Kidney (tissue), 14 donors: Measurements from ENCODE around the gene DPYSL3. TPM values are rescaled to one million over a fixed set of nuclear protein-coding genes. Genes with fewer than 3 reads are reported as not detected.
A peak's percentile ranks its signal among the peaks of the same experiment; 100 is the strongest.

ENCODE experiments used
- DNase-seq, 5 donors: peaks; one replicate each; pipeline ENCODE4 v3.0.0-alpha.2; 2013 to 2020
- FAIRE-seq: peaks from 2 replicates; lab custom pipeline; 2012; peaks lifted over from hg19 to GRCh38; lab: Jason Lieb, UNC
- H3K27ac ChIP-seq, 2 donors: one replicate each; pipeline ENCODE4 v1.7.0; 2013; ENCODE audit warnings: low read depth in 2 of 2, low read length in 2 of 2, inconsistent platforms in 1 of 2
- H3K27me3 ChIP-seq: one replicate; pipeline ENCODE4 v1.7.1; 2013; ENCODE audit warnings: low read length, inconsistent platforms; ENCODE audit not compliant: control insufficient read depth, insufficient read depth
- H3K36me3 ChIP-seq, 3 donors: one replicate each; pipeline versions ENCODE4 v1.7.0 to v1.7.1; 2013; ENCODE audit warnings: low read length in 3 of 3, control low read depth in 1 of 3, inconsistent platforms in 1 of 3; ENCODE audit not compliant: insufficient read depth in 3 of 3, control insufficient read depth in 2 of 3
- H3K4me1 ChIP-seq, 3 donors: one replicate each; pipeline versions ENCODE4 v1.7.0 to v1.7.1; 2013; ENCODE audit warnings: low read length in 3 of 3, inconsistent platforms in 1 of 3, low read depth in 1 of 3; ENCODE audit not compliant: control insufficient read depth in 2 of 3, insufficient read depth in 2 of 3
- H3K4me3 ChIP-seq, 3 donors: one replicate each; pipeline versions ENCODE4 v1.7.0 to v1.8.1; 2013; ENCODE audit warnings: low read length in 3 of 3, control low read depth in 1 of 3, inconsistent platforms in 1 of 3
- H3K9ac ChIP-seq, 3 donors: one replicate each; pipeline versions ENCODE4 v1.7.0 to v1.7.1; 2013; ENCODE audit warnings: low read length in 3 of 3, control low read depth in 1 of 3, inconsistent platforms in 1 of 3
- H3K9me3 ChIP-seq, 3 donors: one replicate each; pipeline versions ENCODE4 v1.7.0 to v1.7.1; 2013; ENCODE audit warnings: low read length in 3 of 3, control low read depth in 1 of 3, inconsistent platforms in 1 of 3; ENCODE audit not compliant: control insufficient read depth in 2 of 3, insufficient read depth in 1 of 3
- intact Hi-C: fragments of 100-400 bp; cut with DNase I; formaldehyde crosslinking; loops from one replicate; pipeline ENCODE4 v1.11.1; 2022
- polyA plus RNA-seq: library from polyadenylated mRNA; stranded (reverse); fragments of 350-450 nt; fragmentation: Illumina TruSeq; extraction: RNeasy Lipid Tissue Mini Kit (QIAGEN cat#74804); gene quantifications from one replicate; pipeline ENCODE4 v1.2.3, GENCODE V29; 2014; ENCODE audit warnings: low read depth, low replicate concordance; ENCODE audit not compliant: insufficient read depth
- total RNA-seq: library from RNA; stranded (reverse); fragmentation: NEBNext Ultra II Directional; extraction: Animal tissue kit (Norgen Biotek cat#: 25700); gene quantifications from one replicate; pipeline ENCODE4 v1.2.1, GENCODE V29; 2021
- TF ChIP-seq, protein P1 (sequence below): IDR thresholded peaks from 3 replicates; pipeline ENCODE4 v1.5.1; 2012; ENCODE audit warnings: mild to moderate bottlenecking, moderate library complexity, borderline replicate concordance; ENCODE audit not compliant: insufficient read depth; ENCODE audit errors: extremely low read depth
- donor health status: control.
- donor health status: control.
- donor health status: control.
- donor health status: control.
- donor health status: control.
- donor health status: DM: yes; HTN: yes; CAD: no.
- donor health status: Normal renal cell carcinoma (clear cell type).

DPYSL3 gene
- total and polyA plus RNA-seq, 2 donors from 2014 or later = 7.1 to 19.1 TPM

DNA sequence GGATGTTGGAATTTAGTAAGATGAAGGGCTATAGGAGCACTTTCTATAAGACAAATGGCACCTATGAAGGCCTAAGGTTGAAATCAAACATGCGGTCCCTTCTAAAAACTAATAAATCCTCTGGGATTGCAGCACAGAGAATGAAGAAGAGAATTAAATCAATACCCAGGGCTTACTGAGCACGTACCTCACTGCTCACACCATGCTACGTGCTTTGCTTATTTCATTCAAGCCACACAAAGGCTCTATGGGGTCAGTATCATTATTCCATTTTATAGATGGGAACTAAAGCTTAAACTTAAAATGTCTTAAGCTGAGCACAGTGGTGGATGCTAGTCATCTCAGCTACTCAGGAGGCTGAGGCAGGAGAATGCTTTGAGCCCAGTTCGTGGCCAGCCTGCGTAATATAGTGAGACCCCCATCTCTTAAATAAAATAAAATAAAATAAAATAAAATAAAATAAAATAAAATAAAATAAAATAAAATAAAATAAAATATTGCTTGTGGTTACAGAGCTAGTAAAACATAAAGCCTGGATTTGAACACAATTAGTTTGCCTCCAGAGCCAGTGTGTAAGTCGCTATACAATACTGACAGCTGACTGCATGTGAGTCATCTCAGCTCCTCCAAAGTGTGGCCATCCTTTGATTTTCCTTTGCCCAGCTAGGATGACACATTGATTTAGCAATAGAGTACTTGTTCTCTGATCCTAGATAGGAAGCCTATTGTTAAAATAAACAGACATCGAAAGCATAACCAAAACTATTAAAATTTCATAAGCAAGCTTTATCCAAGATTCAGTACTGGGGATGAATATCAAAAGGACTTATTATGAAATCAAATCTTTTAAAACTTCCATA is 20.9 kb upstream of the DPYSL3 start:
- FAIRE-seq (no peak), DNase-seq (no peak)
- no peak overlapping the region for H3K9ac ChIP-seq
- no peaks in the 10 kb centered on the region for H3K4me1 ChIP-seq
- no peaks in the 10 kb centered on the region for H3K27me3 ChIP-seq
- no peaks in the 10 kb centered on the region for H3K9me3 ChIP-seq
- H3K4me3 ChIP-seq = no peak overlapping the region
- H3K27ac ChIP-seq = no peak overlapping the region
- TF ChIP-seq, protein P1, sequence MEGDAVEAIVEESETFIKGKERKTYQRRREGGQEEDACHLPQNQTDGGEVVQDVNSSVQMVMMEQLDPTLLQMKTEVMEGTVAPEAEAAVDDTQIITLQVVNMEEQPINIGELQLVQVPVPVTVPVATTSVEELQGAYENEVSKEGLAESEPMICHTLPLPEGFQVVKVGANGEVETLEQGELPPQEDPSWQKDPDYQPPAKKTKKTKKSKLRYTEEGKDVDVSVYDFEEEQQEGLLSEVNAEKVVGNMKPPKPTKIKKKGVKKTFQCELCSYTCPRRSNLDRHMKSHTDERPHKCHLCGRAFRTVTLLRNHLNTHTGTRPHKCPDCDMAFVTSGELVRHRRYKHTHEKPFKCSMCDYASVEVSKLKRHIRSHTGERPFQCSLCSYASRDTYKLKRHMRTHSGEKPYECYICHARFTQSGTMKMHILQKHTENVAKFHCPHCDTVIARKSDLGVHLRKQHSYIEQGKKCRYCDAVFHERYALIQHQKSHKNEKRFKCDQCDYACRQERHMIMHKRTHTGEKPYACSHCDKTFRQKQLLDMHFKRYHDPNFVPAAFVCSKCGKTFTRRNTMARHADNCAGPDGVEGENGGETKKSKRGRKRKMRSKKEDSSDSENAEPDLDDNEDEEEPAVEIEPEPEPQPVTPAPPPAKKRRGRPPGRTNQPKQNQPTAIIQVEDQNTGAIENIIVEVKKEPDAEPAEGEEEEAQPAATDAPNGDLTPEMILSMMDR = no peak
- no peaks in the 10 kb centered on the region for H3K36me3 ChIP-seq
- intact Hi-C loops = no loop called here

DNA sequence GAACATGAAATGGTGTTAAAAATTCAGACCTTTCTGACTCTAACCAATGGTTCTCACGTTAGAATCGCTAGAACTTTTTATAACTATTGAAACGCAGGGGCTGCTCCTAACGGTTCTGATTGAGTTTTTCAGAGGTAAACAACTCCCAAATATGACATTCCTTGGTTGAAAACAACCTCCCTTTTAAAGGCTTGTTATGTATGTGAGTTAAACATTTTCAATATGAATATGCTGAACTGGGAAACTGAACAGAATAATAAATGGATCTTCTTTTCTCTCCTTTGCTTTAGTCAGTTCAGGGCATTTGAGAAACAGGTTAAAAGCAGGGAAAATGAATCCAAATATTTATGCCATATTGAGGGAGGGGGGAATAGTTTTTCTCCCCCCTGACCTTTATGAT is 13.2 kb upstream of the DPYSL3 start:
- TF ChIP-seq, protein P1 = no peak
- no peaks in the 10 kb centered on the region for H3K36me3 ChIP-seq
- no peak overlapping the region for H3K9ac ChIP-seq
- no peak overlapping the region for H3K27ac ChIP-seq
- DNase-seq (no peak), FAIRE-seq (no peak)
- intact Hi-C loops = no loop called here
- no peaks in the 10 kb centered on the region for H3K9me3 ChIP-seq
- H3K4me1 ChIP-seq = no peaks in the 10 kb centered on the region
- H3K27me3 ChIP-seq = no peaks in the 10 kb centered on the region
- H3K4me3 ChIP-seq = no peak overlapping the region

DNA sequence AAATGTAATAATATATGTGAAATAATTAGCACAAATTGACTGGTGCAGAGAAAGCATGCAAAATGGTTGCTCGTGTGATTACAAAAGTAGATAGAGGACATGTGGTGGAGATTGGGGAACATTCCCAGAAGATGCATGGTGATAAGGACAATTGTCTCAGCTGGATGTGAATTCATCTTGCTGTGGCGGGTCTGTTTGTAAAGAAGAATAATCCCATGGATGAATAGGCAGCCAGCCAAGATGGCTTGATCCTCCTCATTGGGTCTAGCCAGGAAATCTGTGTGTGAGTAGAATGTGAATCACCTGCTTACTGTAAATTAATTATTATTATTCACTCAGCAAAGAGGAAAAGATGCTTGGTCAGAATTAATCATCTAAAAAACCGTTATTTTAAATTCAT is 12.6 kb upstream of the DPYSL3 start:
- Histone ChIP-seq H3K4me3 (no peak overlapping the region), H3K9me3 (no peaks in the 10 kb centered on the region), H3K9ac (no peak overlapping the region), H3K27me3 (no peaks in the 10 kb centered on the region), H3K36me3 (no peaks in the 10 kb centered on the region), H3K4me1 (no peaks in the 10 kb centered on the region), H3K27ac (no peak overlapping the region)
- FAIRE-seq = no peak
- no peak for DNase-seq
- TF ChIP-seq, protein P1 = no peak
- intact Hi-C loops = no loop called here

DNA sequence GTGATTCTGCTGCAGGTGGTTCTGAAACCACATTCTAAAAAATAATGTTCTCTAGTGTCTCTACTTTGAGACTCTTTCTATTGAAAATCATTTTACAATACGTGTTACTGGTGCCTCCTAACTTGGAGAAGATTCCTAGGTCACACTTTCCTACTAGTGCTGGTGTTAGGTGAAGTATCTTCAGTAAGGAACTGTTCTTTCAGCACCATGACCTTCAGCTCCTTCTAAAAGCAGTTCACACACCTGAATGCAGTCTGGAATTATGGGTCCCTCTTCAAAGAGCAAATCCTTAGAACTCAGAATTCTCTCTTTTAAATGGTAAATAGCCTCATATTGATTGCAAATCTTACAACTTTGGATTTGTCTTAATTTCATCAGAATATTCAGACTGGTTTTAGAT is 10.6 kb upstream of the DPYSL3 start:
- intact Hi-C loops = no loop called here

More for the DNA sequence above, 10.6 kb upstream of the DPYSL3 start:
- H3K36me3 ChIP-seq = no peaks in the 10 kb centered on the region
- TF ChIP-seq, protein P1 = no peak
- DNase-seq (peak in 1 of 5 donors; percentile 14), FAIRE-seq (no peak)
- H3K4me3 ChIP-seq = no peak overlapping the region
- H3K9ac ChIP-seq = no peak overlapping the region
- no peaks in the 10 kb centered on the region for H3K27me3 ChIP-seq
- no peak overlapping the region for H3K27ac ChIP-seq
- no peaks in the 10 kb centered on the region for H3K4me1 ChIP-seq
- H3K9me3 ChIP-seq = no peaks in the 10 kb centered on the region
